Smooth muscle cell (in vitro differentiated cells): ENCODE data around the gene SPAG16. TPM values are rescaled to one million over a fixed set of nuclear protein-coding genes. Genes with fewer than 3 reads are reported as not detected.

ENCODE experiments used
- DNase-seq: peaks from one replicate; lab custom pipeline; 2025; ENCODE audit not compliant: unreplicated experiment; lab: John Stamatoyannopoulos, UW
- H2AFZ ChIP-seq: fragments of 200-600 bp; sonication (generic); 2 replicates; pipeline ENCODE4 v1.6.0; 2016; ENCODE audit warnings: antibody characterized with exemption, low read depth, mild to moderate bottlenecking
- H3F3A ChIP-seq: fragments of 200-600 bp; sonication (generic); 2 replicates; pipeline ENCODE4 v1.6.0; 2017; ENCODE audit warnings: antibody characterized with exemption, low read depth
- H3K27ac ChIP-seq: fragments of 200-600 bp; sonication (generic); 2 replicates; pipeline ENCODE4 v1.5.1; 2016; ENCODE audit warnings: low read depth, mild to moderate bottlenecking
- H3K27me3 ChIP-seq: fragments of 200-600 bp; sonication (generic); 2 replicates; pipeline ENCODE4 v1.6.1; 2016; ENCODE audit warnings: low read depth, mild to moderate bottlenecking
- H3K36me3 ChIP-seq: fragments of 200-600 bp; sonication (generic); 2 replicates; pipeline ENCODE4 v1.5.1; 2016; ENCODE audit warnings: low read depth
- H3K4me1 ChIP-seq: fragments of 200-600 bp; sonication (generic); 2 replicates; pipeline ENCODE4 v1.5.1; 2016; ENCODE audit warnings: low read depth
- H3K4me2 ChIP-seq: fragments of 200-600 bp; sonication (generic); 2 replicates; pipeline ENCODE4 v1.6.0; 2016; ENCODE audit warnings: mild to moderate bottlenecking
- H3K4me3 ChIP-seq: fragments of 200-600 bp; sonication (generic); 2 replicates; pipeline ENCODE4 v1.5.1; 2016; ENCODE audit warnings: mild to moderate bottlenecking
- H3K79me2 ChIP-seq: fragments of 200-600 bp; sonication (generic); 2 replicates; pipeline ENCODE4 v1.6.0; 2016; ENCODE audit warnings: low read depth, mild to moderate bottlenecking
- H3K9ac ChIP-seq: fragments of 200-600 bp; sonication (generic); 2 replicates; pipeline ENCODE4 v1.6.0; 2016; ENCODE audit warnings: low read depth
- H3K9me3 ChIP-seq: fragments of 200-600 bp; sonication (generic); replicated peaks from 2 replicates; pipeline ENCODE4 v1.5.1; 2016; ENCODE audit warnings: low read depth
- H4K20me1 ChIP-seq: fragments of 200-600 bp; sonication (generic); 2 replicates; pipeline ENCODE4 v1.6.0; 2016; ENCODE audit warnings: low read depth
- CTCF ChIP-seq: fragments of 200-600 bp; sonication (generic); IDR thresholded peaks from 2 replicates; pipeline ENCODE4 v1.5.1; 2017; ENCODE audit warnings: borderline replicate concordance, mild to moderate bottlenecking, antibody characterized with exemption; ENCODE audit not compliant: insufficient read depth, poor library complexity, severe bottlenecking
- WGBS: methylation state at CpG from one replicate; pipeline ENCODE4 v1.1.7; 2016; ENCODE audit warnings: low lambda C conversion rate; 5-methylcytosine and 5-hydroxymethylcytosine counted together
- polyA plus RNA-seq: library from polyadenylated mRNA; unstranded; fragments of >200 nt; fragmentation: Nextera tagmentation; extraction: Ambion mirVana; gene quantifications from 2 replicates; pipeline ENCODE4 v1.2.1, GENCODE V29; 2016
- total RNA-seq: library from RNA; depleted of rRNA; stranded (reverse); fragments of >200 nt; gene quantifications from 2 replicates; pipeline ENCODE4 v1.2.3, GENCODE V29; 2014

The SPAG16 gene
- total and polyA plus RNA-seq, 2 experiments from 2014 or later = 32.1 to 40.6 TPM

GRCh38 chr2:214128040-214128439 lies 843.8 kb downstream of the SPAG16 start:
- no peak overlapping the region for H3K27ac ChIP-seq
- H3K4me3 ChIP-seq = no peak overlapping the region
- DNase-seq = no peak
- WGBS = 97% methylated on average over 1 of the region's 1 CpG
- no peaks in the 10 kb centered on the region for H3F3A ChIP-seq
- no peaks in the 10 kb centered on the region for H3K36me3 ChIP-seq
- H2AFZ ChIP-seq = no peak overlapping the region
- H3K4me1 ChIP-seq = peaks cover 8% of the 10 kb centered on the region
- no peaks in the 10 kb centered on the region for H4K20me1 ChIP-seq
- TF ChIP-seq CTCF = no peak
- H3K27me3 ChIP-seq = no peaks in the 10 kb centered on the region
- H3K9ac ChIP-seq = no peak overlapping the region
- no peaks in the 10 kb centered on the region for H3K79me2 ChIP-seq
- H3K9me3 ChIP-seq = no peaks in the 10 kb centered on the region
- no peak overlapping the region for H3K4me2 ChIP-seq

- no peak overlapping the region for H3K9ac ChIP-seq
- H3K79me2 ChIP-seq = no peaks in the 10 kb centered on the region
- DNase-seq = no peak
- H2AFZ ChIP-seq = no peak overlapping the region
- H3K27me3 ChIP-seq = no peaks in the 10 kb centered on the region
- H3F3A ChIP-seq = no peaks in the 10 kb centered on the region
- H3K4me1 ChIP-seq = peaks cover 8% of the 10 kb centered on the region
- no peaks in the 10 kb centered on the region for H3K36me3 ChIP-seq
- H3K4me3 ChIP-seq = no peak overlapping the region
- WGBS = 75% methylated on average over 2 of the region's 2 CpGs
- no peak for TF ChIP-seq CTCF
- H3K27ac ChIP-seq = no peak overlapping the region
- H4K20me1 ChIP-seq = no peaks in the 10 kb centered on the region
- H3K9me3 ChIP-seq = no peaks in the 10 kb centered on the region
- no peak overlapping the region for H3K4me2 ChIP-seq
Measured at GRCh38 chr2:214130114-214130513, 845.9 kb downstream of the SPAG16 start.

GRCh38 chr2:214135966-214136365 lies 851.7 kb downstream of the SPAG16 start:
- Histone ChIP-seq H3K4me1 (no peaks in the 10 kb centered on the region), H2AFZ (no peak overlapping the region), H3K4me2 (no peak overlapping the region), H3K9ac (no peak overlapping the region), H3K9me3 (no peaks in the 10 kb centered on the region), H3K27ac (no peak overlapping the region), H4K20me1 (no peaks in the 10 kb centered on the region), H3K79me2 (no peaks in the 10 kb centered on the region), H3K4me3 (no peak overlapping the region), H3K36me3 (no peaks in the 10 kb centered on the region), H3F3A (no peaks in the 10 kb centered on the region), H3K27me3 (no peaks in the 10 kb centered on the region)
- DNase-seq = no peak
- 90% methylated on average over 1 of the region's 1 CpG for WGBS
- no peak for TF ChIP-seq CTCF

- Histone ChIP-seq H3K79me2 (no peaks in the 10 kb centered on the region), H3K9me3 (no peaks in the 10 kb centered on the region), H3K36me3 (no peaks in the 10 kb centered on the region), H3K4me1 (no peaks in the 10 kb centered on the region), H3K4me3 (no peak overlapping the region), H3K9ac (no peak overlapping the region), H2AFZ (no peak overlapping the region), H3K27me3 (no peaks in the 10 kb centered on the region), H4K20me1 (no peaks in the 10 kb centered on the region), H3F3A (no peaks in the 10 kb centered on the region), H3K27ac (no peak overlapping the region), H3K4me2 (no peak overlapping the region)
- TF ChIP-seq CTCF = no peak
- DNase-seq = no peak
Measured at GRCh38 chr2:214138779-214139178, 854.5 kb downstream of the SPAG16 start.
